Uterus (tissue), 2 donors: ENCODE measurements around the gene PAFAH1B2.

ENCODE experiments used
- CTCF ChIP-seq, 4 experiments: fragments of 200-600 bp in 2 of 4; fragments of 450-650 bp in 2 of 4; sonication (generic) in 2 of 4; IDR thresholded peaks; one replicate each; pipeline ENCODE4 v1.5.1; 2016 to 2019; ENCODE audit warnings: antibody characterized with exemption in 4 of 4, mild to moderate bottlenecking in 2 of 4, moderate library complexity in 1 of 4
- POLR2A ChIP-seq, 2 donors: fragments of 450-650 bp; IDR thresholded peaks; one replicate each; pipeline ENCODE4 v1.6.1; 2016; ENCODE audit warnings: antibody characterized with exemption in 2 of 2, mild to moderate bottlenecking in 1 of 2, moderate library complexity in 1 of 2

- TF ChIP-seq CTCF (IDR thresholded peaks at IDR 0.05) (no peak), POLR2A (IDR thresholded peaks at IDR 0.05) (no peak)
Measured at GRCh38 chr11:117122556-117122955, 21.5 kb upstream of the PAFAH1B2 start.
